Activated naive CD8-positive, alpha-beta T cell treated with anti-CD3 and anti-CD28 coated beads for 36 hours (primary cell): ENCODE measurements around the gene CACNB3. TPM values are rescaled to one million over a fixed set of nuclear protein-coding genes. Genes with fewer than 3 reads are reported as not detected.

ENCODE experiments used
- DNase-seq: peaks from one replicate; pipeline ENCODE4 v3.0.0; 2021
- H3K27ac Mint-ChIP-seq: one replicate; pipeline ENCODE4 v1.8.0; 2022; ENCODE audit warnings: mild to moderate bottlenecking, moderate library complexity, mixed read lengths
- H3K27me3 Mint-ChIP-seq: one replicate; pipeline ENCODE4 v1.8.0; 2022; ENCODE audit warnings: mild to moderate bottlenecking, mixed read lengths
- H3K36me3 Mint-ChIP-seq: one replicate; pipeline ENCODE4 v1.8.0; 2021; ENCODE audit warnings: mild to moderate bottlenecking, mixed read lengths
- H3K4me1 Mint-ChIP-seq: one replicate; pipeline ENCODE4 v1.8.0; 2021; ENCODE audit warnings: mixed read lengths
- H3K4me3 Mint-ChIP-seq: one replicate; pipeline ENCODE4 v1.8.0; 2022; ENCODE audit warnings: mild to moderate bottlenecking, moderate library complexity, mixed read lengths
- H3K9me3 Mint-ChIP-seq: one replicate; pipeline ENCODE4 v1.8.0; 2022; ENCODE audit warnings: mixed read lengths
- total RNA-seq, 2 experiments: library from RNA; stranded (reverse); gene quantifications; one replicate each; pipeline ENCODE4 v1.2.3, GENCODE V29; 2021

Gene CACNB3
- total RNA-seq, 2 experiments from 2014 or later: 4.4 to 4.6 TPM

DNA sequence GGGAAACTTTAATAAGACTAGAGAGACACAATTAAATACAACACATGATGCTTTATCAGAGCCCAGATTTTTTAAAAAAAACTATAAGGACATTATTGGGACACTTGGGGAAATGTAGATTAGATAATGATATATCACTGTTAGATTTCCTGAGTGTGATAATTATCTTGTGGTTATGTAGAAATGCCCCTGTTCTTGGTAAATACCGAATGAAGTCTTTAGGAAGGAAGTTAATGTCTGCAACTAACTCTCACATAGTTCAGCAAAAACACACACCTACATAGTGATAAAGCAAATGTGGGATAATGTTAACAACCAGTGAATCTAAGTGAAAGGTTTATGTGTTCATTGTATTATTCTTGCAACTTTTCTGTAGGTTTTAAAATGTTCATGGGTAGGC is 14.6 kb upstream of the CACNB3 start:
- no peaks in the 10 kb centered on the region for H3K36me3 Mint-ChIP-seq
- H3K4me3 Mint-ChIP-seq: no peak overlapping the region
- no peaks in the 10 kb centered on the region for H3K9me3 Mint-ChIP-seq
- no peaks in the 10 kb centered on the region for H3K27me3 Mint-ChIP-seq
- peaks cover 5% of the 10 kb centered on the region for H3K4me1 Mint-ChIP-seq
- no peak overlapping the region for H3K27ac Mint-ChIP-seq
- DNase-seq: no peak

- Mint-ChIP-seq H3K27ac (no peak overlapping the region), H3K4me1 (peaks cover 5% of the 10 kb centered on the region), H3K9me3 (no peaks in the 10 kb centered on the region), H3K36me3 (no peaks in the 10 kb centered on the region), H3K4me3 (no peak overlapping the region), H3K27me3 (no peaks in the 10 kb centered on the region)
- no peak for DNase-seq
Measured at GRCh38 chr12:48807981-48808380, 10.3 kb upstream of the CACNB3 start.

GRCh38 chr12:48810903-48811431 is 7.3 kb upstream of the CACNB3 start:
- H3K27me3 Mint-ChIP-seq: peaks cover 8% of the 10 kb centered on the region
- peaks cover 12% of the 10 kb centered on the region for H3K4me1 Mint-ChIP-seq
- no peak overlapping the region for H3K27ac Mint-ChIP-seq
- no peak for DNase-seq
- no peaks in the 10 kb centered on the region for H3K9me3 Mint-ChIP-seq
- H3K4me3 Mint-ChIP-seq: no peak overlapping the region
- no peaks in the 10 kb centered on the region for H3K36me3 Mint-ChIP-seq

DNA sequence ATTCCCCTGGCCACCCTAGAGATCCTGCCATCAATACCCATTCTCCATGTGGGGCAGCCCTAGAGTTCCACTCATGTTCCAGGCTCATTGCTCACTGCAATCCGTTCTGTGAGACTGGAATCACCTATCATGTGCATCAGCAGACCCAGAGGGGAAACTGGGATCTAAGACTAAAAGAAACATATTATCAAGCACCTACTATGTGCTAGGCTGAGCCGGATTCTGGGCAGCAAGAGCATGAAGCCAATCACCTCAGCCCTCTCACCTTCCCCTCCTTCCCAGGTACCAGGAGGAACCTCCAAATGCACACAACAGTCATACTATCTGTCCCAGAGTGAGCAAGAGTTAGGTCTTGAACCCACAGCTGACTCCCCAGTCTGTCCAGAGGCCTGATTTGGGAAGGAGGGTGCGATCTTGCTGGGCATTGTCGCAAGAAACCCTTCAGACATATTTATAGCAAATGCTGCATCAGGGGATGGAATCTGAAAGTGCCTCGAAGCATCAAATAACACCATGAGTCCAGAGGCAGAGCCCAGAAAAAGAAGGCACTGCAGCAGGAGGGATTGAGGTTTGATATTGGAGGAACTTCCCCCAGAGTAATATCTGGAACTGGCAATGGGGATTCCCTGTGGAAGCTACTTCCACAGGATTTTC is 6.7 kb upstream of the CACNB3 start:
- Mint-ChIP-seq H3K4me1 (peaks cover 16% of the 10 kb centered on the region), H3K4me3 (no peak overlapping the region), H3K9me3 (no peaks in the 10 kb centered on the region), H3K27ac (no peak overlapping the region), H3K27me3 (peaks cover 13% of the 10 kb centered on the region), H3K36me3 (no peaks in the 10 kb centered on the region)
- no peak for DNase-seq

GRCh38 chr12:48812389-48812788 is 5.9 kb upstream of the CACNB3 start:
- Mint-ChIP-seq H3K36me3 (no peaks in the 10 kb centered on the region), H3K4me3 (no peak overlapping the region), H3K27ac (no peak overlapping the region), H3K9me3 (no peaks in the 10 kb centered on the region), H3K4me1 (peaks cover 19% of the 10 kb centered on the region), H3K27me3 (peaks cover 21% of the 10 kb centered on the region)
- no peak for DNase-seq

DNA sequence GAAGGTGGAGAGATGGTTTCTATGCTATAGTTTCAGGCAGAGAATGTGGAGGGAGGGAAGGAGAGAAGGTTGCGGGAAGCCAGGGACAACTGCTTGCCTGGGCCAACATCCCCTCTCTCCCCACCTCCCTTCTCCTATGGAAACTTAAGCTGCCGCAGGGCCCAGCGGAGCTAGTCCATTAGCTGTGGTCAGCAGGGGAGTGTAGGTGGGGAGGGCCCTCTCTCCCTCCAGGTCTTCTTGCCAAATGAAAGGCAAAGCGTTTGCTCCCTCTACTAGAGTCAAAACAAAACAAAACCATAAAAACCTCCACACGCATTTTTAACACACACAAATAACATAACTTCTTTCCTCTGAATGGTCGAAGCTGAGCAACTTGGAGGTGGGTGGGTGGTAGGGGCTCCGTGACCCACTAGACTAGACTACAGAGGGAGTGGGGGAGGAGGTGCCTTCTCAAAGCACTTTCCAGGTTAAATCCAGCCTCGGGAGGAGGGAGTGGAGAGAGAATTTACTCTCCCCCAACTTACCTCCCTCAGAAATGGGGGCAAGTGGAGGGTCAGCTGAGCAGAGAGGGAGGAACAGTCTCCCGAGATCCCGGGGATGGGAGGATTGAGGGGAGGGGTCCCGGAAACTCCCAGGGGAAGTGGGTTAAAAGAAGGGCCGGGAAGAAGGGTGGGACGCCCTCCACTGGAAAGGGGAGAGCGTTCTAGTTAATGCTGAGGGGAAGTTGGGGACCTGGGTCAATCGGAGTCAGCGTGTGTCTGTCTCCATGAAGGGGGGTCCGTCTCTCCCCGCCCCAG is 4.6 kb upstream of the CACNB3 start:
- Mint-ChIP-seq H3K27me3 (peaks cover 26% of the 10 kb centered on the region), H3K9me3 (no peaks in the 10 kb centered on the region), H3K27ac (no peak overlapping the region), H3K4me3 (peak overlapping the region; percentile 86), H3K4me1 (peaks cover 24% of the 10 kb centered on the region), H3K36me3 (no peaks in the 10 kb centered on the region)
- no peak for DNase-seq

DNA sequence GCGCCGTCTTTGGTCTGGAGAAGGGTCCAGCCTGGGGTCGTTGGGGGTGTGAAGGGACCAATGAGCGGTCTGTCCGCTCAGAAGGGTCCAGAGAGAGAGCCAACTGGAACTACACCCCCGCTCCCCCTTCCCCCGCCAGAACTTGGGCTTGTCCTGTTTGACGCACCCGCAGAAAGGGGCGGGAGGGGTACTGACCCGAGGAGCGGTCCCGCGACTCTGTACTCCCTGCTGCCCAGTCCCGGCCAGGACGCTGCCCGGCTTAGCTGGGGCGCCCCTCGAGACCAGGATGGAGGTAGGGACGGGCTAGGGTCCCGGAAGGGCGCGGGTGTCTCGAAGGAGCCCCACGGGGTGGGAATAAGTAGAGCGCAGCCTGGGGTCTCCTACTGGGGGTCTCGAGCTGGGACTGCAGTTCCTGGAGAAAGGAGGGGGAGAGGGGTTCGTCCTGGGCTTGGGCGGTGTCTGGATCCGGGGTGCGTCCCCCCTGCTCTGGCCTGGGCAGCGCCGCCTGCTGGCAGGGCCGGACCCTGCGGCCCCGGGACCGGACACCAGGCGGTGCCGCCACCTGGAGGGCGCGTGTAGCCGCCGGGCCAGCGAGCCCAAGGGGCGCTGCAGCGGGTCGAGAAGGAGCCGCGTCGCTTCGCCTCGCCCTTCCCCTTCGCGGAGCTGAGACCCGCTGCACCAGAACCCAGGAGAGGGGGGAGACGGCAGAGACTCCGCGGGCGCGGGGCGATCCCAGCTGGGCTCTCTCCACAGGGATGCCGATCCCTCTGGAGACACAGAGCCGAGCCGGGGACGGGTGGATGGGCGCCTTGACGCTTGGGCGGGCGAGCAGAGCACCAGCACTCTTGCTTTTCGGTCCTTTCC is 3.8 kb upstream of the CACNB3 start:
- H3K4me3 Mint-ChIP-seq: peak overlapping the region; percentile 86
- DNase-seq: peak; percentile 87
- peaks cover 26% of the 10 kb centered on the region for H3K27me3 Mint-ChIP-seq
- peaks cover 26% of the 10 kb centered on the region for H3K4me1 Mint-ChIP-seq
- H3K9me3 Mint-ChIP-seq: no peaks in the 10 kb centered on the region
- H3K36me3 Mint-ChIP-seq: no peaks in the 10 kb centered on the region
- peak overlapping the region; percentile 54 for H3K27ac Mint-ChIP-seq

- peak overlapping the region; percentile 86 for H3K4me3 Mint-ChIP-seq
- no peaks in the 10 kb centered on the region for H3K9me3 Mint-ChIP-seq
- H3K4me1 Mint-ChIP-seq: peaks cover 26% of the 10 kb centered on the region
- H3K36me3 Mint-ChIP-seq: no peaks in the 10 kb centered on the region
- DNase-seq: peak; percentile 50
- peaks cover 26% of the 10 kb centered on the region for H3K27me3 Mint-ChIP-seq
- peak overlapping the region; percentile 78 for H3K27ac Mint-ChIP-seq
Measured at GRCh38 chr12:48815126-48816110, 2.9 kb upstream of the CACNB3 start.

- peaks cover 26% of the 10 kb centered on the region for H3K27me3 Mint-ChIP-seq
- H3K4me1 Mint-ChIP-seq: peaks cover 26% of the 10 kb centered on the region
- no peak for DNase-seq
- no peaks in the 10 kb centered on the region for H3K36me3 Mint-ChIP-seq
- H3K27ac Mint-ChIP-seq: no peak overlapping the region
- peak overlapping the region; percentile 86 for H3K4me3 Mint-ChIP-seq
- H3K9me3 Mint-ChIP-seq: no peaks in the 10 kb centered on the region
Measured at GRCh38 chr12:48816143-48816854, 2.0 kb upstream of the CACNB3 start.

DNA sequence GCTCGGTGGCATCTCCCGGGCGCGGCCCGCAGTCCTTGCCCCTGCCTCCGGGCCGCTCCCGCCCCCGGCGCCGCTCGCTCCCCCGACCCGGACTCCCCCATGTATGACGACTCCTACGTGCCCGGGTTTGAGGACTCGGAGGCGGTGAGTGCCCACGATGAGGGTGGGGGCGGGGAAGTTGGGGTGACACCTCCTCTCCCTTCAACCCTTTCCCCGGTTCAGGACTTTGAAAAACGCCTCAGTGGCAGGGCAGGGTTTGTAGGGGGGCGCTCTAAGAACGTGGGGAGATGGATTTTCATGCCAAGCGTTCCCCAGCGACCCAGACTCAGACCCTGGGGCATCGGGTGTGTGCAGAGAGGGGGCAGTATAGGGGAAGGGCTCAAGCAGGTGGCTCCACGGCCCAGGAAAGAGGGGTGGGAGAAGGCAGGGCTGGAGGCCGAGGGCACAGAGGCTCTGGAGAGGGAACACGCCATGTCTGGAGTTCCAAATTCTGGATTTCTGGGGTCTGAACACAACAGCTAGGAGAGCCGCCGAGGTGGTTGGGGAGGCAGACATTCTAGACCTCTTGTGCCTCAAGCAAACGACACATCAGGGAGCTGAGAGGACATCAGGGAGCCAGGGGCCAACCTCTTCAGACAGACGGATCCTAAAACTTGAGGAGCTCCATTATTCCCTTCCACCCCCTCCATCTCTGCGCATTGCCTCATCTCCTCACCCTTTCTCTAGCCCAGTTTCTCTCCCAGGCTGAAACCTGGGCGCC is 715 bp downstream of the CACNB3 start:
- Mint-ChIP-seq H3K4me1 (peaks cover 21% of the 10 kb centered on the region), H3K9me3 (no peaks in the 10 kb centered on the region), H3K27ac (no peak overlapping the region), H3K27me3 (peaks cover 26% of the 10 kb centered on the region), H3K36me3 (no peaks in the 10 kb centered on the region), H3K4me3 (peak overlapping the region; percentile 83)
- DNase-seq: no peak

DNA sequence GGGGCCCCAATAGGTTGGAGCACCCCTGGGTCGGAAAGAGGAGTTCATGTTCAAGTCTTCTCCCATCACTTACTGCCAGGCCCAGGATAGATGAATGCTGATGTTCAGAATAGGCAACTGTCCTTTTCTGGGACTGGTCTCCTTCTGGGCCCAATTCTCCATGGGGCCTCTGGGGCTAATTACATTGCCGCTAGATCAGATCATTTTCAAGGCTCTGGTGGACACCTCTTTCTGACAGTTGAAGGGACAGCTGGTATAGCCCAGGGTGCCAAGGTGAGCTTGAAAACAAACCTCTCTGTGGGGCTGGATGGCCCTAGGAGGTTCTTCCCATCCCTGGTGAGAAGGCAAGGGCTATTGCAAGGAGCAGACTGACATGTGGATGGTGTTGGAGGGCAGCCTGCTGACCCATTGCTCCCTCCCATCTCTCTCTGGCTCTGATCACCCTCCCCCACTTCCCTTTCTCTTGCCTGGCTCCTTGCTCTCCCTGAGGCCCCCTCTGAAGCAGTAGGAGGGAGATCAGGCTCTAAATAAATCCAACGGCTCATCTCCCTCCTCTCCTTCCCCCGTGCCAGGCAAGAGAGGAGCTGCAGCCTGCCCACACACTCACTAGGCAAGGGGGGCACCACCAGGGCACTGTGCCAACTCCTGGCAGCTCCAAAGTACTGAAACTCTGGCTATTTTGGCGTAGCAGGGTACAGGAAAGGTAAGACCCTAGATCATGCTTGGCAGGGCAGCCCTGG is 1.9 kb downstream of the CACNB3 start:
- Mint-ChIP-seq H3K9me3 (no peaks in the 10 kb centered on the region), H3K27ac (no peak overlapping the region), H3K4me3 (no peak overlapping the region), H3K27me3 (peaks cover 24% of the 10 kb centered on the region), H3K4me1 (peaks cover 21% of the 10 kb centered on the region), H3K36me3 (no peaks in the 10 kb centered on the region)
- DNase-seq: no peak

DNA sequence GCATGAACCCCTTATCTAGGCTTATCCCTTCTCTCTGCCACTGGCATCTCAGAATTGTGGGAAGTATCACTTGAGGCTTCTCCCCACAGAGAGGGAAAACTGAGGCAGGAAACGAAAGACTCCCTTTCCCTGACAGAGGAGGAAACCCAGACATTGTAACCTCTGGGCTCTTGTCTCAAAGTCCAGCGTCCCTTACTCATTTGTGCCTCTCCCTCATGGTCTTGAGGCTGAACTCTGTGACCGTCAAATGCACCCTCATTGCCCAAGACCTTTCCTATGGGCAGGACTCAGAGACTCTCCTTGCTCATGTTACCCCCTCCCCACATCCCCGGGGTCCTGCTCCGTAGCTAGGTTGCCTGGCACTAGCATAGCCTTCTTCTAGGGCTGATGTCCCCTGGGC is 3.8 kb downstream of the CACNB3 start:
- no peaks in the 10 kb centered on the region for H3K9me3 Mint-ChIP-seq
- no peak overlapping the region for H3K27ac Mint-ChIP-seq
- peaks cover 10% of the 10 kb centered on the region for H3K4me1 Mint-ChIP-seq
- H3K27me3 Mint-ChIP-seq: peaks cover 7% of the 10 kb centered on the region
- DNase-seq: no peak
- no peak overlapping the region for H3K4me3 Mint-ChIP-seq
- H3K36me3 Mint-ChIP-seq: no peaks in the 10 kb centered on the region
